ENCODE data around the gene CLEC2B.

DNA sequence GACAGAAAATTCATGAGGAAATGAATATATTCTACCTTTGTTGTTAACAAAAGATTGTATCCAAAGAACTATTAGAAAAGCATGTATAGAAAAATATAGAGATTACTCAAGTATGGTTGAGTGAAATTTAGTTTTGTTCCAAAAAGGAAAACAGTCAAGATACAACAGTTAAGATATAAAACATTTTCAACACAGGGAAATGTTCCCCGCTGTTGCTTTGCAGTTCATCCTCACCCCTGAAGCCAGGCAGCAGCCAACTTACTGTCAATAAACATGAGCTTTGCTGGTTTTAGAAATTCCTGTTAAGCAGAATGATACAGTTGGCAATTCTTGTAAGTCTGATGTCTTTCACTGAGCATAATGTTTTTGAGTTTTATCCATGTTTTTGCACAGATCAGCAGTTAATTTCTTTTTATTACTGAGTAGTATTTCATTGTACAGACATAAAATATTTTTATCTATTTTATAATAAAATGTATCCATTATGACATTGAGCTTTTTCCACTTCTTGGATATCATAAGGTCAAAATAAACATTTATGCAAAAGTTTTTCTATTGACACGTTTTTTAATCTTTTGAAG is 1.2 kb upstream of the CLEC2B start:
- TF ChIP-seq, protein P1, sequence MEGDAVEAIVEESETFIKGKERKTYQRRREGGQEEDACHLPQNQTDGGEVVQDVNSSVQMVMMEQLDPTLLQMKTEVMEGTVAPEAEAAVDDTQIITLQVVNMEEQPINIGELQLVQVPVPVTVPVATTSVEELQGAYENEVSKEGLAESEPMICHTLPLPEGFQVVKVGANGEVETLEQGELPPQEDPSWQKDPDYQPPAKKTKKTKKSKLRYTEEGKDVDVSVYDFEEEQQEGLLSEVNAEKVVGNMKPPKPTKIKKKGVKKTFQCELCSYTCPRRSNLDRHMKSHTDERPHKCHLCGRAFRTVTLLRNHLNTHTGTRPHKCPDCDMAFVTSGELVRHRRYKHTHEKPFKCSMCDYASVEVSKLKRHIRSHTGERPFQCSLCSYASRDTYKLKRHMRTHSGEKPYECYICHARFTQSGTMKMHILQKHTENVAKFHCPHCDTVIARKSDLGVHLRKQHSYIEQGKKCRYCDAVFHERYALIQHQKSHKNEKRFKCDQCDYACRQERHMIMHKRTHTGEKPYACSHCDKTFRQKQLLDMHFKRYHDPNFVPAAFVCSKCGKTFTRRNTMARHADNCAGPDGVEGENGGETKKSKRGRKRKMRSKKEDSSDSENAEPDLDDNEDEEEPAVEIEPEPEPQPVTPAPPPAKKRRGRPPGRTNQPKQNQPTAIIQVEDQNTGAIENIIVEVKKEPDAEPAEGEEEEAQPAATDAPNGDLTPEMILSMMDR (IDR thresholded peaks at IDR 0.05), result no peak
- TF ChIP-seq POLR2A (IDR thresholded peaks at IDR 0.05), result no peak
